Neural cell (in vitro differentiated cells): Measurements from ENCODE around the gene TPPP.
"Not testable (repeated sequence)": the region's sequence is repeated elsewhere in the genome, so short reads cannot be mapped to it uniquely, and the experiment has no call there.

Experiments
- CTCF ChIP-seq: fragments of 450-650 bp; IDR thresholded peaks from 2 replicates; pipeline ENCODE4 v1.5.1; 2014; ENCODE audit warnings: antibody characterized with exemption, mild to moderate bottlenecking, moderate library complexity; ENCODE audit not compliant: poor library complexity, severe bottlenecking
- EP300 ChIP-seq: fragments of 450-650 bp; conservative IDR thresholded peaks from 2 replicates; pipeline ENCODE4 v1.6.1; 2014; ENCODE audit warnings: antibody characterized with exemption, mild to moderate bottlenecking, moderate library complexity; ENCODE audit not compliant: poor library complexity, severe bottlenecking
- EZH2 ChIP-seq: fragments of 200-600, 300-800 bp; shearing (Covaris generic), sonication (generic); IDR thresholded peaks from 2 replicates; pipeline ENCODE4 v1.6.1; 2014; ENCODE audit warnings: antibody characterized with exemption, low read length, borderline replicate concordance, mild to moderate bottlenecking; ENCODE audit not compliant: insufficient read depth, poor library complexity, severe bottlenecking
- MXI1 ChIP-seq: fragments of 450-650 bp; conservative IDR thresholded peaks from 2 replicates; pipeline ENCODE4 v1.6.1; 2014; ENCODE audit warnings: antibody characterized with exemption, mild to moderate bottlenecking; ENCODE audit not compliant: poor library complexity, severe bottlenecking
- POLR2AphosphoS5 ChIP-seq: IDR thresholded peaks from 2 replicates; pipeline ENCODE4 v1.6.1; 2012
- RAD21 ChIP-seq: fragments of 450-650 bp; conservative IDR thresholded peaks from 2 replicates; pipeline ENCODE4 v1.6.1; 2014; ENCODE audit warnings: antibody characterized with exemption, mild to moderate bottlenecking, moderate library complexity
- SMC3 ChIP-seq: fragments of 450-650 bp; conservative IDR thresholded peaks from 2 replicates; pipeline ENCODE4 v1.6.1; 2014; ENCODE audit warnings: antibody characterized with exemption, mild to moderate bottlenecking, moderate library complexity; ENCODE audit not compliant: poor library complexity

GRCh38 chr5:686936-687335, 6.2 kb downstream of the TPPP start:
- not testable (repeated sequence) for TF ChIP-seq CTCF, MXI1, SMC3, EP300, EZH2, RAD21, POLR2AphosphoS5
